Large intestine (tissue), 12 donors: ENCODE measurements around the gene MAGOHB. TPM values are rescaled to one million over a fixed set of nuclear protein-coding genes. Genes with fewer than 3 reads are reported as not detected.
"Not testable (repeated sequence)": the region's sequence is repeated elsewhere in the genome, so short reads cannot be mapped to it uniquely, and the experiment has no call there.

Experiments
- DNase-seq, 2 donors: peaks; one replicate each; pipeline versions ENCODE4 v3.0.0 to v3.0.0-alpha.2; 2013
- H3K27ac ChIP-seq: one replicate; pipeline ENCODE4 v1.5.1; 2013; ENCODE audit warnings: low read length
- H3K27me3 ChIP-seq: 2 replicates; pipeline ENCODE4 v1.6.1; 2013; ENCODE audit warnings: low read length; ENCODE audit not compliant: control insufficient read depth, insufficient read depth
- H3K36me3 ChIP-seq: 2 replicates; pipeline ENCODE4 v1.6.1; 2013; ENCODE audit warnings: low read length; ENCODE audit not compliant: control insufficient read depth, insufficient read depth
- H3K4me1 ChIP-seq: one replicate; pipeline ENCODE4 v1.6.1; 2013; ENCODE audit warnings: low read length; ENCODE audit not compliant: control insufficient read depth, insufficient read depth
- H3K4me3 ChIP-seq: one replicate; pipeline ENCODE4 v1.5.1; 2013; ENCODE audit warnings: low read length
- H3K9me3 ChIP-seq: one replicate; pipeline ENCODE4 v1.6.1; 2013; ENCODE audit warnings: mild to moderate bottlenecking, low read depth, low read length, moderate library complexity; ENCODE audit not compliant: control insufficient read depth
- WGBS: methylation state at CpG from one replicate; pipeline ENCODE4 v1.1.5; 2013; ENCODE audit warnings: low lambda C conversion rate; ENCODE audit not compliant: insufficient coverage; 5-methylcytosine and 5-hydroxymethylcytosine counted together
- long read RNA-seq, 11 donors: transcript quantifications; one replicate each; lab custom pipeline, GENCODE V29; 2026
- polyA plus RNA-seq: library from polyadenylated mRNA; unstranded; fragments of 120-200 nt; gene quantifications from one replicate; pipeline ENCODE4 v1.2.1, GENCODE V29; 2013

MAGOHB gene
- polyA plus RNA-seq = 24.1 TPM
- long read RNA-seq, donor 1, partial matches to known transcripts = 0 of 5 reads
- long read RNA-seq, donor 1, other reads (novel, unspliced or antisense) = 0 of 5 reads
- long read RNA-seq, donor 2, transcript MAGOHB-201 (5 exons, 2,623 nt) = major isoform, 11 of 17 reads
- long read RNA-seq, donor 2, partial matches to known transcripts = 0 of 17 reads
- long read RNA-seq, donor 2, other reads (novel, unspliced or antisense) = 0 of 17 reads
- long read RNA-seq, donor 3 = 0 reads
- long read RNA-seq, donor 4, partial matches to known transcripts = 0 of 3 reads
- long read RNA-seq, donor 4, other reads (novel, unspliced or antisense) = 0 of 3 reads
- long read RNA-seq, donor 5, transcript MAGOHB-201 (5 exons, 2,623 nt) = major isoform, 5 of 5 reads
- long read RNA-seq, donor 5, partial matches to known transcripts = 0 of 5 reads
- long read RNA-seq, donor 5, other reads (novel, unspliced or antisense) = 0 of 5 reads
- long read RNA-seq, donor 6, transcript MAGOHB-201 (5 exons, 2,623 nt) = major isoform, 14 of 18 reads
- long read RNA-seq, donor 6, partial matches to known transcripts = 0 of 18 reads
- long read RNA-seq, donor 6, other reads (novel, unspliced or antisense) = 0 of 18 reads
- long read RNA-seq, donor 7, transcript MAGOHB-201 (5 exons, 2,623 nt) = major isoform, 13 of 16 reads
- long read RNA-seq, donor 7, partial matches to known transcripts = 0 of 16 reads
- long read RNA-seq, donor 7, other reads (novel, unspliced or antisense) = 0 of 16 reads
- long read RNA-seq, donor 8, transcript MAGOHB-201 (5 exons, 2,623 nt) = major isoform, 16 of 23 reads
- long read RNA-seq, donor 8, partial matches to known transcripts = 0 of 23 reads
- long read RNA-seq, donor 8, other reads (novel, unspliced or antisense) = 0 of 23 reads
- long read RNA-seq, donor 9, transcript MAGOHB-201 (5 exons, 2,623 nt) = major isoform, 21 of 24 reads
- long read RNA-seq, donor 9, partial matches to known transcripts = 0 of 24 reads
- long read RNA-seq, donor 9, other reads (novel, unspliced or antisense) = 0 of 24 reads
- long read RNA-seq, donor 10, transcript MAGOHB-201 (5 exons, 2,623 nt) = major isoform, 12 of 18 reads
- long read RNA-seq, donor 10, partial matches to known transcripts = 0 of 18 reads
- long read RNA-seq, donor 10, other reads (novel, unspliced or antisense) = 0 of 18 reads
- long read RNA-seq, donor 11, transcript MAGOHB-201 (5 exons, 2,623 nt) = major isoform, 12 of 19 reads
- long read RNA-seq, donor 11, partial matches to known transcripts = 0 of 19 reads
- long read RNA-seq, donor 11, other reads (novel, unspliced or antisense) = 0 of 19 reads

- no peaks in the 10 kb centered on the region for H3K27me3 ChIP-seq
- H3K36me3 ChIP-seq = peaks cover 10% of the 10 kb centered on the region
- no CpG with 5 or more reads among the region's 45 CpGs for WGBS
- H3K4me1 ChIP-seq = no peaks in the 10 kb centered on the region
- DNase-seq = peak; percentile 96 to 97
- H3K4me3 ChIP-seq = peak within 1 kb of the TSS; percentile 94
- H3K9me3 ChIP-seq = no peaks in the 10 kb centered on the region
- H3K27ac ChIP-seq = peak within 1 kb of the TSS; percentile 76
These were observed at the start of gene MAGOHB for GRCh38 chr12:10613349-10614055. MAGOHB (minus strand) TSS chr12:10613609; CDS start chr12:10613532, 77 bp downstream.

GRCh38 chr12:10661338-10661737, 47.9 kb upstream of the MAGOHB start:
- DNase-seq = peak in 1 of 2 donors; percentile 30
- Histone ChIP-seq H3K9me3 (no peaks in the 10 kb centered on the region), H3K27ac (no peak overlapping the region), H3K4me1 (no peaks in the 10 kb centered on the region), H3K4me3 (no peak overlapping the region), H3K36me3 (no peaks in the 10 kb centered on the region), H3K27me3 (peaks cover 5% of the 10 kb centered on the region)
- WGBS = 25% methylated on average over 2 of the region's 3 CpGs

DNA sequence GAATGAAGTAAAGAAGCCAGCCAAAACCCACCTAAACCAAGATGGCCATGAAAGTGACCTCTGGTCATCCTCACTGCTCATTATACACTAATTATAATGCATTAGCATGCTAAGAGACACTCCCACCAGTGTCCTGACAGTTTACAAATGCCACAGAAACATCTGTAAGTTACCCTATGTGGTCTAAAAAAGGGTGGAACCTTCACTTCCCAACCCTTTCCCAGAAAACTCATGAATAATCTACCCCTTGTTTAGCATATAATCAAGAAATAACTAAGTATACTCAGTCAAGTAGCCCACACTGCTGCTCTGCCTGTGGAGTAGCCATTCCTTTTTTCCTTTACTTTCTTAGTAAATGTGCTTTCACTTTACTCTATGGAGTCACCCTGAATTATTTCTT, 40.6 kb upstream of the MAGOHB start:
- no peak for DNase-seq
- Histone ChIP-seq H3K27ac (no peak overlapping the region), H3K36me3 (no peaks in the 10 kb centered on the region), H3K4me3 (no peak overlapping the region), H3K27me3 (no peaks in the 10 kb centered on the region), H3K4me1 (no peaks in the 10 kb centered on the region), H3K9me3 (no peaks in the 10 kb centered on the region)

DNA sequence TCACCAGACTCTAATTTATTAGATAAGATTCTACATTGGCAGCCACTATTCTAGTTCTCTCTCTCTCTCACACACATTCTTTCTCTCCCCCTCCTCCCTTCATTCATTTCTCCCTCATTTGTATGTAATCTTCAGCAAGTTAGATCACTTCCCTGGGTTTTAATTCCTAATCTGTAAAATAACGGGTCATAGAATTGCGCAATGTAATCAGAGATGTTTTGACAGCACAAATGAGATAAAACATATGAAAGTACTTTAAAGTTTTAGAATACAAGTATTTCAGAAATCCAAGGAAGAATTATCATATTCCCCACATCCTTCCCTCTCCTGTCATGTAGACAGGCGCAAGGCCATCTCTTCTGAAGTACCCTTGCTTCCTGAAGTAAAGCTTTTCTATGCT, 38.8 kb upstream of the MAGOHB start:
- Histone ChIP-seq H3K36me3 (no peaks in the 10 kb centered on the region), H3K27ac (no peak overlapping the region), H3K4me1 (no peaks in the 10 kb centered on the region), H3K9me3 (no peaks in the 10 kb centered on the region), H3K4me3 (no peak overlapping the region), H3K27me3 (no peaks in the 10 kb centered on the region)
- no peak for DNase-seq
- 33% methylated on average over 1 of the region's 3 CpGs for WGBS

- H3K27ac ChIP-seq, H3K4me1 ChIP-seq, DNase-seq, H3K36me3 ChIP-seq, H3K9me3 ChIP-seq, H3K4me3 ChIP-seq, H3K27me3 ChIP-seq: not testable (repeated sequence)
These were observed 33.2 kb upstream of the MAGOHB start for GRCh38 chr12:10646576-10646975.

GRCh38 chr12:10645910-10646309, 32.5 kb upstream of the MAGOHB start:
- H3K4me1 ChIP-seq = no peaks in the 10 kb centered on the region
- no peak for DNase-seq
- peaks cover 5% of the 10 kb centered on the region for H3K9me3 ChIP-seq
- no peak overlapping the region for H3K4me3 ChIP-seq
- H3K27ac ChIP-seq = no peak overlapping the region
- peaks cover 6% of the 10 kb centered on the region for H3K27me3 ChIP-seq
- no CpG with 5 or more reads among the region's 4 CpGs for WGBS
- no peaks in the 10 kb centered on the region for H3K36me3 ChIP-seq

DNA sequence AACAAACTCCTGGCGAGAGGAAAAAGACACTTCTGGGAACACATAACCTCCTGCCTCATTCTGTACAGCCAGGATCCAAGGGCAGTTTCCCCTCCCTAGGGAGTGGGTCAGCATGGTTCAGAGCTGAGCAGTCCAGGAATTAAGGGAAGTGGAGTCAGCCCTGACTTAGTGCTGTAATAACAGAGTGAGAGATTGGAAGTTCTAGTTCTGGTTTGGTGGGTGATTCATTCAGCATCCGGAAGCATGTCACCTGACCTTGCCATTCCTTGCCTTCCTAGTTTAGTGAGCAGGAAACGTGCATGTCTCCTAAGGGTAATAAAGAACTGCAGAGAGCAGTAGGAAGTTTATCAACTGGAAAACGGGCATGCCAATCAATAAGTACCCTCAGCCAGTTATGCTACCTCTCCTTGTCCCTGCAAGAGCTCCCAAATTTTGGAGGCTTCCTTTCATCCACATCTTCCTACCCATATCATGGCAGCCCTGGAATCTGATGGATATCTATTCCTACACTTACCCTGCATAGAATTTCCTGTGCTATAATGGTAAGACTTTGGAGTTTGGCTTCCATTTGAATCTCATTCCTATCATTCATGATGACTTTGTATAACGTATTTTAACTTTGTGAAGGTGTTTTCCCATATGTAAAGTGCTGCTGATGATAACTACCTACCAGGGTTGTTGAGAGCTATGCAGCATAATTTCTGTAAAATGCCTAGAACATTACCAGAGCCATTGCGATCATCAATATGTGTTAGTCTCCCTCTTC, 28.5 kb upstream of the MAGOHB start:
- no CpG with 5 or more reads among the region's 6 CpGs for WGBS

GRCh38 chr12:10638728-10639127, 25.3 kb upstream of the MAGOHB start:
- Histone ChIP-seq H3K4me1 (peaks cover 3% of the 10 kb centered on the region), H3K9me3 (no peaks in the 10 kb centered on the region), H3K27me3 (peaks cover 15% of the 10 kb centered on the region), H3K4me3 (no peak overlapping the region), H3K27ac (no peak overlapping the region), H3K36me3 (no peaks in the 10 kb centered on the region)
- WGBS = no CpG with 5 or more reads among the region's 1 CpG
- no peak for DNase-seq

More for the DNA sequence above, 28.5 kb upstream of the MAGOHB start:
- Histone ChIP-seq H3K27me3 (peaks cover 8% of the 10 kb centered on the region), H3K36me3 (no peaks in the 10 kb centered on the region), H3K4me1 (peaks cover 3% of the 10 kb centered on the region), H3K27ac (no peak overlapping the region), H3K9me3 (peaks cover 4% of the 10 kb centered on the region), H3K4me3 (no peak overlapping the region)
- DNase-seq = peak in 1 of 2 donors; percentile 40

GRCh38 chr12:10636611-10637010, 23.2 kb upstream of the MAGOHB start:
- peak in 1 of 2 donors; percentile 24 for DNase-seq
- Histone ChIP-seq H3K27me3 (peaks cover 12% of the 10 kb centered on the region), H3K36me3 (no peaks in the 10 kb centered on the region), H3K27ac (no peak overlapping the region), H3K4me1 (peaks cover 3% of the 10 kb centered on the region), H3K4me3 (no peak overlapping the region), H3K9me3 (no peaks in the 10 kb centered on the region)
- WGBS = 25% methylated on average over 2 of the region's 6 CpGs
